GM19395 (cell line): ENCODE data around the gene TLL1.

Source experiments
- ATAC-seq: cut with Tn5 transposase; IDR thresholded peaks from one replicate; pipeline ENCODE4 v1.9.1; 2021; ENCODE audit warnings: mild to moderate bottlenecking, moderate library complexity; ENCODE audit not compliant: unreplicated experiment

Gene TLL1

DNA sequence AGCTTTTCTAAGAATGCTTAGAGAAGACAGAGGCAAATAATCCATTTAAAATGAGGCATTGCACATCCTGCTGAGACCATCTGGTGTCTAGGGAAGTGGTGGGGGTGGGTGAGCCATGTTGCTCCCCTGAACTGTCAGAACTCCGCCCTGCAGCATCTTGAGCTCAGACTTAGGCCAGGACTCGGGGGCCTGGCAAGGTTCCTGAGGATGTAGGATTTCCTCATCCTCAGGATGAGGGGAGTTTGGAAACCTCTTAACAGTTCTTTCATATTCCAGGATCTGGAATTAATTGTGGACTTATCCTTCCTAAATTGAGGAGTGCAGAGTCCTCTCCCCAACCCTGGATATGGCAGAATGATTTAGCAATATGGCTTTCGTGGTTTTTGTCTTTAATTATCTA, 6.6 kb downstream of the TLL1 start:
- no peak for ATAC-seq

- no peak for ATAC-seq
These were observed 21.1 kb downstream of the TLL1 start for GRCh38 chr4:165894159-165894558.

GRCh38 chr4:165905405-165906027, 32.5 kb downstream of the TLL1 start:
- no peak for ATAC-seq

DNA sequence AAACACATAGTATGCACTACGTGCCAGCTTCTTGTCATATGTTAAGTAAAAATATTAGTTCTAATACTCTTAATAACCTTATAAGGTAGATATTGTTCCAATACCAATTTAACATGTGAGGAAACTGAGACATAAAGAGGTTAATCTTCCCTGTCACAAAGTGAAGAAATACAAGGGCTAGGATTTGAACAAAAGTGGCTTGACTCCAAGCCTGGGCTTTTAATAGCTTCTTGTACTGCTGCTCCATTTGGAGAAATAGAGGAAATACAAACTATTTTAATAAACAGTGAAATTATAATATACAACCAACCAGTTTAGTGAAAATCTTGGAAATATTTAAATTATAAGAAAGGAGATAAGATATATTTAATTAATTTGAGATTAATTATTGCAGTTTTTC, 33.2 kb downstream of the TLL1 start:
- no peak for ATAC-seq

DNA sequence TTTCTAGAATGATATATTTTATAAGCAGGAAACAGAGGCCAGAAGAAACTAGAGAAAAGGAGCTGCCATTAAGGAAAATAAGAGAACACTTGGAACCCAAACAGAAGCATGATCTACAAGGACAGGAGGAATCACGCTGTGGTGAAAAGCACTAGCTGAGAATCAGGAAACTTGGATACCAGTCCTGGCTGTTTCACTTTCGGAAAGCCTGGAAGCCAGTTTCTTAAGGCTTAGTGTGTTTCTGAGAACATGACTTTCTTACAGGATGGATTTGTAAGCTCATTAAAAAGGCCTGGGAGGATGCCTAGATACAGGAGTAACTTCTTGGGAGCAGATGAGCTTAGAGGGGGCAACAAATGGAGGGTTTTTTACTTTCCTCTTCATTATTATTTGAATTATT, 36.9 kb downstream of the TLL1 start:
- no peak for ATAC-seq

- ATAC-seq = no peak
These were observed 42.2 kb downstream of the TLL1 start for GRCh38 chr4:165915215-165915614.

- ATAC-seq = no peak
These were observed 48.5 kb downstream of the TLL1 start for GRCh38 chr4:165921546-165921945.

DNA sequence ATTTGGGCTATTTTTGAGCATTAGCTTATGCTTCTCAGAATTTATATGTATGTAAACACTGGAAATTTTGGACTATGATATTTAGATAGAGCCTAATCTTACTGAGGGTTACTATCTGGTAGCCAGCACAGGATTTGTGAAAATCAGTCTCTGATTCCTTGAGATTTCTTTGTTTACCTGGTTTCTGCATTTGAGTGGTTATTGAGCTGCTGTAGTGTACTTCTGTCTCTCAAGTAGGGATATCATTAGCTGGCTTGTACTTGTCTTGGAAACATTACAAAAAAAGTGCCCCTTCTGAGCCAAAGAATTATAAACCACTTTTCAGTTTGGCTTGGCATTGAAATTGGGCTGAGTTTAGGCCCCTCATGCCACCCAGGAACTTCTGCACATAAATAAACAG, 49.7 kb downstream of the TLL1 start:
- no peak for ATAC-seq

- ATAC-seq = no peak
These were observed 53.3 kb downstream of the TLL1 start for GRCh38 chr4:165926307-165926706.

GRCh38 chr4:165927366-165927765, 54.3 kb downstream of the TLL1 start:
- no peak for ATAC-seq

DNA sequence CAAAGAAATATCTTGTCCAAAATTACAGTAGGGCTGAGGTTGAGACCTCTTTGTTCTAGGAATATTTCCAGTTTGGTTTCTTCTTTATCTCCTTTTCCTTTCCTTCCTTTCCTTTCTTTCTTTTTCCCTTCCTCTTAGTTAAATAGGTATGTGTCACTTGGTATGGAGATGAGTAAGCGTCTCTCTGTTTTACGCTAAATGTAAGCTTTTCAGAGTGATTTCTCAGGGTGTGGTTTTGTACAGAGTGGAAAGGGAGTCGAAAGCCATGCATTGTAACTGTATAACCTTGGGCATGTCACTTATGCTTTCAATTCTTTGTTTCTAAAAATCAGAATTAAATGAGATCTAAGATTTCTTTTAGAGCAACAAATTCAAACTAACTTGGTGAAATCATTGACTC, 54.8 kb downstream of the TLL1 start:
- no peak for ATAC-seq

GRCh38 chr4:165928601-165929000, 55.6 kb downstream of the TLL1 start:
- ATAC-seq = no peak

GRCh38 chr4:165929662-165930061, 56.6 kb downstream of the TLL1 start:
- ATAC-seq = no peak

GRCh38 chr4:165931741-165932140, 58.7 kb downstream of the TLL1 start:
- no peak for ATAC-seq

GRCh38 chr4:165944900-165945299, 71.9 kb downstream of the TLL1 start:
- no peak for ATAC-seq

GRCh38 chr4:165945991-165946390, 73.0 kb downstream of the TLL1 start:
- ATAC-seq = no peak

GRCh38 chr4:165947019-165947418, 74.0 kb downstream of the TLL1 start:
- no peak for ATAC-seq

DNA sequence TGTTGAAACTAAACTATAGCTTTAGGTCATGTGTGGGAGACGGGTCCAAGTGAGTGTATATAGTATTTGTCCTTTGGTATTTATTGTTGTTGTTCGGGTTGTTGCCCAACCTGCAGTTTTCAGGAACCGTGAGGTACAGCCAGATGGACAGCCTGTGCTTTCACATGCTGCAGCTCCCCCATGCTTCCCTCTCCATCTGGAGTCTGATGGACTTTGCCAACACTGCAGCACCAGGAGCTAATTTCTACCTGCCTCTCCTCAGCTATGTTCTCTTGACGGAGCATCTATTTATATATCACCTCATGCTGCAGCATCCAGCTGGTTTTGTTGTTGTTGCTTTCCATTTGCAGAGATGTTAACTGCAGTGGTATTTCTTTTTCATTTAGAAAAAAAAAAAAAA, 80.1 kb downstream of the TLL1 start:
- no peak for ATAC-seq

- no peak for ATAC-seq
These were observed 90.6 kb downstream of the TLL1 start for GRCh38 chr4:165963621-165964020.

DNA sequence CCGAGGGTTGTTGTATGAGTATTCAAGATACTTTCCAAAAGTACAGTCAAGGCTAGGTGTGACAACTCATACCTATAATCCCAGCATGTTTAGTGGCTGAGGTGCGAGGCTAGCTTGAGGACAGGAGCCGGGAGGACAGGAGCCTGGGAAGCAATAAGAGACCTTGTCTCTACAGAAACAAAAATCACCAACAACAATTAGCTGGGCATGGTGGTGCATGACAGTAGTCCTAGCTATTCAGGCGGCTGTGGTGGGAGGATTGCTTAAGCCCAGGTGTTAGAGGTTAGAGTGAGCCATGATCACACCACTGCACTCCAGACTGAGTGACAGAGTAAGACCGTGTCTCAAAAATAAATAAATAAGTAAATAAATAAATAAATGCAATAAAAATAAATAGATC, 91.6 kb downstream of the TLL1 start:
- ATAC-seq = no peak

GRCh38 chr4:165965503-165965902, 92.5 kb downstream of the TLL1 start:
- ATAC-seq = no peak

DNA sequence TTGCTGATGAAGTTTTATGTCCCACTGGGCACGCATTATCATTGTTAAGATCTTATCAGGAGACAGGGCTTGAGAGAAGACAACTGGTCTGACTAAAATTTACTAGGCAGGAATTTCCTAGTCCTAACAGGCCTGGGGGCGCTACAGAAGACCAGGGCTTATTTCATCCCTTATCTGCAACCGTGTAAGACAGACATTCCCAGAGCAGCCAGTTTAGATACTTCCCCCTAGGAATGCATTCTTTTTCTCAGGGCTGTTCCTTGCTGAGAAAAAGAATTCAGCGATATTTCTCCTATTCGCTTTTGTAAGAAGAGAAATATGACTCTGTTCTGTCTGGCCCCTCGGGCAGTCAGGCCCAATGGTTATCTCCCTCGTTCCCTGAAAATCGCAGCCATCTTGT, 93.8 kb downstream of the TLL1 start:
- ATAC-seq = no peak

GRCh38 chr4:165967486-165967885, 94.4 kb downstream of the TLL1 start:
- ATAC-seq = no peak
